HG03521 (cell line): ENCODE measurements around the gene DNAL1.
"Not testable (repeated sequence)": the region's sequence is repeated elsewhere in the genome, so short reads cannot be mapped to it uniquely, and the experiment has no call there.

ENCODE experiments used
- ATAC-seq: cut with Tn5 transposase; IDR thresholded peaks from one replicate; pipeline ENCODE4 v1.9.1; 2021; ENCODE audit warnings: mild to moderate bottlenecking, moderate library complexity; ENCODE audit not compliant: unreplicated experiment

Gene DNAL1

GRCh38 chr14:73644531-73645247 lies at the start of gene DNAL1:
DNAL1 (plus strand) TSS chr14:73644986; CDS start chr14:73645040, 54 bp downstream.
- ATAC-seq: peak; percentile 96

GRCh38 chr14:73599499-73599898 lies 45.3 kb upstream of the DNAL1 start:
- no peak for ATAC-seq

- ATAC-seq: no peak
Measured at GRCh38 chr14:73602994-73603393, 41.8 kb upstream of the DNAL1 start.

- ATAC-seq: no peak
Measured at GRCh38 chr14:73606271-73606670, 38.5 kb upstream of the DNAL1 start.

- no peak for ATAC-seq
Measured at GRCh38 chr14:73607241-73607640, 37.5 kb upstream of the DNAL1 start.

GRCh38 chr14:73610687-73611086 lies 34.1 kb upstream of the DNAL1 start:
- no peak for ATAC-seq

GRCh38 chr14:73612339-73613045 lies 32.3 kb upstream of the DNAL1 start, which contains the start of gene ACOT6:
ACOT6 (plus strand) TSS chr14:73612517; CDS start chr14:73612572, 55 bp downstream.
- peak; percentile 66 for ATAC-seq

GRCh38 chr14:73613046-73613383 lies 31.8 kb upstream of the DNAL1 start:
- ATAC-seq: peak; percentile 9

GRCh38 chr14:73613419-73613963 lies 31.3 kb upstream of the DNAL1 start:
- no peak for ATAC-seq

- ATAC-seq: no peak
Measured at GRCh38 chr14:73616831-73617230, 28.0 kb upstream of the DNAL1 start.

- no peak for ATAC-seq
Measured at GRCh38 chr14:73619524-73619923, 25.3 kb upstream of the DNAL1 start.

- no peak for ATAC-seq
Measured at GRCh38 chr14:73620268-73620667, 24.5 kb upstream of the DNAL1 start.

- ATAC-seq: no peak
Measured at GRCh38 chr14:73623504-73624054, 21.2 kb upstream of the DNAL1 start.

GRCh38 chr14:73625706-73626105 lies 19.1 kb upstream of the DNAL1 start:
- no peak for ATAC-seq

- no peak for ATAC-seq
Measured at GRCh38 chr14:73627151-73627558, 17.6 kb upstream of the DNAL1 start.

- ATAC-seq: no peak
Measured at GRCh38 chr14:73630009-73630780, 14.6 kb upstream of the DNAL1 start.

GRCh38 chr14:73633116-73634010 lies 11.4 kb upstream of the DNAL1 start:
- no peak for ATAC-seq

- ATAC-seq: no peak
Measured at GRCh38 chr14:73634011-73634833, 10.6 kb upstream of the DNAL1 start.

GRCh38 chr14:73636355-73636754 lies 8.4 kb upstream of the DNAL1 start:
- ATAC-seq: not testable (repeated sequence)
